Adrenal gland (tissue), 12 donors: ENCODE results near the gene CPXM1. TPM values are rescaled to one million over a fixed set of nuclear protein-coding genes. Genes with fewer than 3 reads are reported as not detected.
A peak's percentile ranks its signal among the peaks of the same experiment; 100 is the strongest.

Experiments used
- DNase-seq, 7 donors: peaks; one replicate each; pipeline ENCODE4 v3.0.0-alpha.2; 2019 to 2020
- H3K27ac ChIP-seq, 5 donors: fragments of 200-600 bp; sonication (generic) in 4 of 5; 1 replicate in 3 of 5; 2 replicates in 2 of 5; pipeline versions ENCODE4 v1.5.1 to v1.8.0; 2016 to 2020; ENCODE audit warnings: mild to moderate bottlenecking in 1 of 5
- H3K27me3 ChIP-seq: fragments of 200-600 bp; 2 replicates; pipeline ENCODE4 v1.8.0; 2021
- H3K36me3 ChIP-seq, 2 donors: fragments of 200-600 bp; replicated peaks in 1 of 2; 1 replicate in 1 of 2; 2 replicates in 1 of 2; pipeline versions ENCODE4 v1.5.1 to v1.8.0; 2018 to 2022
- H3K4me1 ChIP-seq, 2 donors: fragments of 200-600 bp; replicated peaks in 1 of 2; 1 replicate in 1 of 2; 2 replicates in 1 of 2; pipeline versions ENCODE4 v1.5.1 to v1.8.0; 2018 to 2021
- H3K4me3 ChIP-seq, 4 donors: fragments of 200-600 bp; sonication (generic) in 3 of 4; one replicate each; pipeline ENCODE4 v1.5.1; 2016 to 2018
- H3K9me3 ChIP-seq, 3 donors: fragments of 200-600 bp; sonication (generic) in 1 of 3; replicated peaks in 1 of 3; 1 replicate in 2 of 3; 2 replicates in 1 of 3; pipeline versions ENCODE4 v1.5.1 to v1.8.0; 2016 to 2021
- POLR2A ChIP-seq, 2 donors: fragments of 450-650 bp; IDR thresholded peaks; one replicate each; pipeline ENCODE4 v1.6.1; 2017; ENCODE audit warnings: antibody characterized with exemption in 2 of 2, mild to moderate bottlenecking in 2 of 2, moderate library complexity in 1 of 2
- WGBS, 4 donors: extraction: QIAGEN DNeasy Blood & Tissue Kit in 2 of 4; methylation state at CpG; one replicate each; pipeline versions ENCODE4 v1.1.5 to v1.1.7; 2013 to 2017; 5-methylcytosine and 5-hydroxymethylcytosine counted together
- intact Hi-C, 2 donors: fragments of 100-400 bp; cut with DNase I; formaldehyde crosslinking; loops; one replicate each; pipeline versions ENCODE4 v1.14.1 to v1.15.0; 2022 to 2023
- polyA plus RNA-seq, 3 donors: library from polyadenylated mRNA; stranded (reverse); fragments of 200-250 nt in 2 of 3; fragments of 350-450 nt in 1 of 3; fragmentation: Illumina TruSeq in 1 of 3; extraction: RNeasy Lipid Tissue Mini Kit (QIAGEN cat#74804) in 1 of 3; gene quantifications; one replicate each; pipeline ENCODE4 v1.2.3, GENCODE V29; 2013 to 2014
- total RNA-seq, 9 donors: library from RNA; depleted of rRNA in 4 of 9; stranded (reverse); fragments of >200 nt in 4 of 9; fragments of 120-200 nt in 1 of 9; fragmentation: NEBNext Ultra II Directional in 1 of 9; extraction: Animal tissue kit (Norgen Biotek cat#: 25700) in 1 of 9; gene quantifications; one replicate each; pipeline versions ENCODE4 v1.1.0 to v1.2.4, GENCODE V29; 2013 to 2023
- TF ChIP-seq, protein P1 (sequence below), 6 experiments: fragments of 450-650 bp in 4 of 6; fragments of 200-600 bp in 2 of 6; sonication (generic) in 1 of 6; IDR thresholded peaks; 1 replicate in 5 of 6; 2 replicates in 1 of 6; pipeline versions ENCODE4 v1.5.1 to v1.8.0; 2016 to 2021; ENCODE audit warnings: antibody characterized with exemption in 6 of 6, mild to moderate bottlenecking in 2 of 6, moderate library complexity in 1 of 6
- donor health status: healthy with polysubstance abuse.
- donor health status: Bipolar disorder and iron deficiency.
- donor health status: DM: yes; HTN: yes; CAD: no.
- donor health status: DM: no; HTN: no; CAD: no.
- donor health status: DM: no; HTN: no; CAD: no.
- donor health status: DM: yes; HTN: yes; CAD: no.

The CPXM1 gene
- total and polyA plus RNA-seq, 12 donors, result 2.5 to 21.8 (median 11.2) TPM

DNA sequence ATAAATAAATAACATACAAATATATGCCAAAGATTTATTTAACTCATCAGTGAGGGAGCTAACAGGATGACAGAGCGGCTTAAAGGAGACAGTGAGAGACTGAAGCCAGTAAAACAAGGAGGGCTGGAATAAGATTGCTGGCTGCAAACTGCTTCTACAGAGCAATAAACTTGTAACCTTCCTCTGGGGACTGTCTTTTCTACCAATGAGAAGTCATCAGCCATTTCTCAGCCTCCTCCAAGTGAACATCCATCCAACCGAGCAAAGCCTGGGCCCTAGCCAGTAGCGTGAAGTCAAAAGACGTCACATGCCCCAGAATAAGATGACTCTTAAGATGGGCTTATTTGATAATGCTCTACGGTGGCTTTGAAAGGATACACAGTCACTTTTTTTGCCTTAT is 42.5 kb downstream of the CPXM1 start:
- H3K36me3 ChIP-seq, result no peaks in the 10 kb centered on the region
- DNase-seq, result no peak
- H3K27me3 ChIP-seq, result peaks cover 24% of the 10 kb centered on the region
- intact Hi-C loops, result no loop called here
- 74 to 85% (median 79%) methylated on average over 5 of the region's 5 CpGs for WGBS, 4 donors
- H3K4me3 ChIP-seq, result no peak overlapping the region
- no peaks in the 10 kb centered on the region for H3K9me3 ChIP-seq
- H3K27ac ChIP-seq, result no peak overlapping the region
- TF ChIP-seq POLR2A (IDR thresholded peaks at IDR 0.05), result no peak
- TF ChIP-seq, protein P1, sequence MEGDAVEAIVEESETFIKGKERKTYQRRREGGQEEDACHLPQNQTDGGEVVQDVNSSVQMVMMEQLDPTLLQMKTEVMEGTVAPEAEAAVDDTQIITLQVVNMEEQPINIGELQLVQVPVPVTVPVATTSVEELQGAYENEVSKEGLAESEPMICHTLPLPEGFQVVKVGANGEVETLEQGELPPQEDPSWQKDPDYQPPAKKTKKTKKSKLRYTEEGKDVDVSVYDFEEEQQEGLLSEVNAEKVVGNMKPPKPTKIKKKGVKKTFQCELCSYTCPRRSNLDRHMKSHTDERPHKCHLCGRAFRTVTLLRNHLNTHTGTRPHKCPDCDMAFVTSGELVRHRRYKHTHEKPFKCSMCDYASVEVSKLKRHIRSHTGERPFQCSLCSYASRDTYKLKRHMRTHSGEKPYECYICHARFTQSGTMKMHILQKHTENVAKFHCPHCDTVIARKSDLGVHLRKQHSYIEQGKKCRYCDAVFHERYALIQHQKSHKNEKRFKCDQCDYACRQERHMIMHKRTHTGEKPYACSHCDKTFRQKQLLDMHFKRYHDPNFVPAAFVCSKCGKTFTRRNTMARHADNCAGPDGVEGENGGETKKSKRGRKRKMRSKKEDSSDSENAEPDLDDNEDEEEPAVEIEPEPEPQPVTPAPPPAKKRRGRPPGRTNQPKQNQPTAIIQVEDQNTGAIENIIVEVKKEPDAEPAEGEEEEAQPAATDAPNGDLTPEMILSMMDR (IDR thresholded peaks at IDR 0.05), result no peak
- peaks cover 0 to under 1% of the 10 kb centered on the region in 2 donors for H3K4me1 ChIP-seq

DNA sequence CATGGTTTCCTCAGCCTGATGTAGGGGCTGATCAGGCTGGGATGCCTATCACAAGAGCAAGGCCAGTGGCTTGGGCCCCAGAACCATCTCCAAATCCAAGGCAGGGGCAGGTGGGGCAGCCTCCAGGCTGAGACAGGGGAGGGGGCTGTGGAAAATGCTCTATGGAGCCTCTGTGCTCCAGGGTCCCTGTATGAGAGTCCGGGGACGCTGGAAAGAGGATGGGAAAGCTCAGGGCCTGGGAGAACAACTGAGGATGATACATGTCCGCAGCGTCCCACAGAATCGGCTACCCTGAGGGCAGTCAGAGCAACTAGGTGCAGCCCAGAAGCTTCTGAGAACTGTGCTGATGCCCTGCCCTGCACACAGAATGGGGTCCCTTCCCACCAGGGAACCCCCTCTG is 43.4 kb downstream of the CPXM1 start:
- no peaks in the 10 kb centered on the region for H3K36me3 ChIP-seq
- peak in 1 of 7 donors; percentile 40 for DNase-seq
- peaks cover 29% of the 10 kb centered on the region for H3K27me3 ChIP-seq
- peaks cover 7 to 8% of the 10 kb centered on the region in 2 donors for H3K4me1 ChIP-seq
- no peak overlapping the region for H3K27ac ChIP-seq
- intact Hi-C loops, result no loop called here
- H3K4me3 ChIP-seq, result no peak overlapping the region
- 87 to 90% (median 88%) methylated on average over 5 of the region's 5 CpGs for WGBS, 4 donors
- TF ChIP-seq, protein P1 (IDR thresholded peaks at IDR 0.05), result no peak
- TF ChIP-seq POLR2A (IDR thresholded peaks at IDR 0.05), result no peak
- no peaks in the 10 kb centered on the region for H3K9me3 ChIP-seq

DNA sequence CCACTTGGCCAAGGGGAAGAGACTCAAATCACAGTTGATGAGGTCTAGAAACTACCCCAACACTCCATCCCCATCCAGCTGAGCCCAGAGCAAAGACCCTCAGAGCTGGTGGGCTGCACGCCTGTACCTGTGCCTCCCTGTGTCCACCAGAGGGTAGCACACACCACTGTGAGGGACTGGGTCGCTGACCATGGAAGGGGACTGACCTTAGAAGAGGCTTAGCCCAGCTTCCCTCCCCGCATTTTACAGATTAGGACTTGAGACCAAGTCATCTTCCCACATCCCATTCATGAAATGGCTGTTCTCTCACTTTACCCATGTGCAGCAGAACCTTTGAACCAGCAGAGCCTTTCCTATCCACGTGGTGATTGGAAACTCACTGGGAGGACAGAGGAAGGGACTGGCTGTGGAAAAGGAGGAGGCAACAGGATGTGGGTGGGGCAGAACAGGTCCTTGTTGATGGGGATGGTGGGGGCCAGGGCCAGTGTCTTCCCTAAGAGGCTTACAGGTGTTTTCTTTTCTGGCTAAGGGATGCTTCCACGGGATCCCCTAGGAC is 44.3 kb downstream of the CPXM1 start:
- no peaks in the 10 kb centered on the region for H3K9me3 ChIP-seq
- intact Hi-C loops, result no loop called here
- peak in 1 of 7 donors; percentile 21 for DNase-seq

DNA sequence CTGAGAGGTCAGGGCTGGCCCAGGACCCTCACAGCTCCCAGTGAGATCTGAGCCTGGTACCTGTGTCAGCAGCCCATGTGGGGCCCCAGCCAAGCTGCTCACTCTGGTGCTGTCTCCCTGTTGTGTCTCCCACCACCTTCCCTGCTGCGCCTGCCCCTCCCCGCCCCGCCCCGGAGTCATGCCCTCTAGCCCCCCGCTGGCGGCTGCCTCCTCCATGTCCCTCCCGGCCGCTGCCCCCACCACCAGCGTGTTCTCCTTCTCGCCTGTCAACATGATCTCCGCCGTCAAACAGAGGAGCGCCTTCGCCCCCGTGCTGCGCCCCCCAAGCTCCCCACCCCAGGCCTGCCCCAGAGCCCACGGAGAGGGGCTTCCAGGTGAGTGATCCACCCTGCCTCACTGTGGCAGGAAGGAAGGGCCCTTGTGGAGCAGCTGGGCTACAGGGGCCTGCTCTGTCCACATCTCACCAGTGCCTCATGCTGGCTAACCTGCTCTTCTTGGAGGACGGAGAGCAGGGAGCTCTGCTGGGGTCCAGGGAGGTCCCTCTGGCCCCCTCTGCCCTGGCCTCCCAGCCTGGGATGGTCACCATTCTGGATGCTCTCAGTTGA is 44.9 kb downstream of the CPXM1 start:
- H3K27ac ChIP-seq, result no peak overlapping the region
- DNase-seq, result no peak
- 41 to 74% (median 47%) methylated on average over 8 to 18 of the region's 18 CpGs for WGBS, 4 donors
- no peak overlapping the region for H3K4me3 ChIP-seq
- no peak for TF ChIP-seq POLR2A (IDR thresholded peaks at IDR 0.05)
- TF ChIP-seq, protein P1 (IDR thresholded peaks at IDR 0.05), result no peak
- H3K36me3 ChIP-seq, result no peaks in the 10 kb centered on the region
- H3K4me1 ChIP-seq, result peaks cover 8 to 21% of the 10 kb centered on the region in 2 donors
- intact Hi-C loops, result no loop called here
- H3K9me3 ChIP-seq, result no peaks in the 10 kb centered on the region
- peaks cover 29% of the 10 kb centered on the region for H3K27me3 ChIP-seq

More for the DNA sequence above, 44.3 kb downstream of the CPXM1 start:
- Histone ChIP-seq H3K4me1 (peaks cover 8 to 15% of the 10 kb centered on the region in 2 donors), H3K36me3 (no peaks in the 10 kb centered on the region), H3K27me3 (peaks cover 29% of the 10 kb centered on the region), H3K27ac (no peak overlapping the region), H3K4me3 (no peak overlapping the region)
- 32 to 56% (median 39%) methylated on average over 5 of the region's 5 CpGs for WGBS, 4 donors
- no peak for TF ChIP-seq POLR2A (IDR thresholded peaks at IDR 0.05)
- TF ChIP-seq, protein P1 (IDR thresholded peaks at IDR 0.05), result peak in 5 of 6 experiments; percentile 16 to 50 (median 40)
